Mesenchymal stem cell (in vitro differentiated cells and primary cell): ENCODE measurements around the gene SIX5.
"Not testable (repeated sequence)": the region's sequence is repeated elsewhere in the genome, so short reads cannot be mapped to it uniquely, and the experiment has no call there.

Source experiments
- DNase-seq: peaks from one replicate; pipeline ENCODE4 v3.0.0-alpha.2; 2013
- H2AFZ ChIP-seq: one replicate; pipeline ENCODE4 v1.6.1; 2013; ENCODE audit warnings: low read depth, mild to moderate bottlenecking, control low read depth, inconsistent platforms, low read length, moderate library complexity
- H2AK5ac ChIP-seq: 2 replicates; pipeline ENCODE4 v1.6.1; 2013; ENCODE audit warnings: low read length, moderate library complexity, mild to moderate bottlenecking, inconsistent platforms; ENCODE audit not compliant: severe bottlenecking
- H2BK120ac ChIP-seq: one replicate; pipeline ENCODE4 v1.6.1; 2013; ENCODE audit warnings: low read depth, mild to moderate bottlenecking, inconsistent platforms, low read length, moderate library complexity
- H2BK12ac ChIP-seq, 2 experiments: one replicate each; pipeline ENCODE4 v1.6.1; 2013; ENCODE audit warnings: inconsistent platforms in 2 of 2, low read length in 2 of 2, mild to moderate bottlenecking in 2 of 2, moderate library complexity in 2 of 2, control low read depth in 1 of 2
- H2BK15ac ChIP-seq: one replicate; pipeline ENCODE4 v1.6.1; 2013; ENCODE audit warnings: mild to moderate bottlenecking, low read depth, inconsistent platforms; ENCODE audit not compliant: poor library complexity, severe bottlenecking
- H2BK5ac ChIP-seq: 2 replicates; pipeline ENCODE4 v1.6.1; 2013; ENCODE audit warnings: low read depth, mild to moderate bottlenecking, low read length, control low read depth, inconsistent platforms; ENCODE audit not compliant: poor library complexity, severe bottlenecking
- H3K14ac ChIP-seq, 2 experiments: one replicate each; pipeline ENCODE4 v1.6.1; 2013; ENCODE audit warnings: inconsistent platforms in 2 of 2, low read length in 2 of 2, control low read depth in 1 of 2, mild to moderate bottlenecking in 1 of 2, moderate library complexity in 1 of 2
- H3K18ac ChIP-seq, 2 experiments: one replicate each; pipeline ENCODE4 v1.6.1; 2013; ENCODE audit warnings: inconsistent platforms in 2 of 2, low read length in 2 of 2, control low read depth in 1 of 2, low read depth in 1 of 2, mild to moderate bottlenecking in 1 of 2
- H3K23ac ChIP-seq, 2 experiments: one replicate each; pipeline ENCODE4 v1.6.1; 2013; ENCODE audit warnings: inconsistent platforms in 2 of 2, low read length in 2 of 2, mild to moderate bottlenecking in 2 of 2, moderate library complexity in 2 of 2, control low read depth in 1 of 2
- H3K27ac ChIP-seq: 2 replicates; pipeline ENCODE4 v1.5.1; 2013; ENCODE audit warnings: mild to moderate bottlenecking, moderate library complexity, low read length, control low read depth, inconsistent platforms; ENCODE audit not compliant: poor library complexity, severe bottlenecking
- H3K27me3 ChIP-seq, 2 experiments: 2 replicates each; pipeline versions ENCODE4 v1.6.1 to v1.7.0; 2013; ENCODE audit warnings: low read length in 2 of 2, mild to moderate bottlenecking in 2 of 2, moderate library complexity in 2 of 2, control low read depth in 1 of 2, inconsistent platforms in 1 of 2; ENCODE audit not compliant: control insufficient read depth in 1 of 2, insufficient read depth in 1 of 2
- H3K36me3 ChIP-seq, 2 experiments: 2 replicates each; pipeline versions ENCODE4 v1.6.1 to v1.7.0; 2013; ENCODE audit warnings: low read length in 2 of 2, control low read depth in 1 of 2, inconsistent platforms in 1 of 2, low read depth in 1 of 2, mild to moderate bottlenecking in 1 of 2; ENCODE audit not compliant: insufficient read depth in 2 of 2, control insufficient read depth in 1 of 2
- H3K4ac ChIP-seq, 2 experiments: one replicate each; pipeline ENCODE4 v1.6.1; 2013; ENCODE audit warnings: inconsistent platforms in 2 of 2, low read length in 2 of 2, mild to moderate bottlenecking in 2 of 2, moderate library complexity in 2 of 2, control low read depth in 1 of 2, low read depth in 1 of 2
- H3K4me1 ChIP-seq: 2 replicates; pipeline ENCODE4 v1.6.1; 2013; ENCODE audit warnings: low read depth, low read length, control low read depth; ENCODE audit not compliant: control insufficient read depth, insufficient read depth
- H3K4me2 ChIP-seq: 2 replicates; pipeline ENCODE4 v1.6.1; 2013; ENCODE audit warnings: low read length, mild to moderate bottlenecking, inconsistent platforms; ENCODE audit not compliant: poor library complexity, severe bottlenecking
- H3K4me3 ChIP-seq, 2 experiments: 2 replicates each; pipeline versions ENCODE4 v1.5.1 to v1.7.0; 2013; ENCODE audit warnings: low read length in 2 of 2, mild to moderate bottlenecking in 2 of 2, control low read depth in 1 of 2, low read depth in 1 of 2; ENCODE audit not compliant: insufficient read depth in 1 of 2
- H3K79me1 ChIP-seq: replicated peaks from 2 replicates; pipeline ENCODE4 v1.6.1; 2013; ENCODE audit warnings: mild to moderate bottlenecking, control low read depth, low read length, inconsistent platforms; ENCODE audit not compliant: poor library complexity, severe bottlenecking
- H3K9ac ChIP-seq: 2 replicates; pipeline ENCODE4 v1.7.0; 2013; ENCODE audit warnings: mild to moderate bottlenecking, low read length, moderate library complexity
- H3K9me3 ChIP-seq: 2 replicates; pipeline ENCODE4 v1.7.0; 2013; ENCODE audit warnings: mild to moderate bottlenecking, low read length; ENCODE audit not compliant: control insufficient read depth
- H4K8ac ChIP-seq: one replicate; pipeline ENCODE4 v1.6.1; 2013; ENCODE audit warnings: inconsistent platforms, mild to moderate bottlenecking, low read length, moderate library complexity
- H4K91ac ChIP-seq: one replicate; pipeline ENCODE4 v1.6.1; 2013; ENCODE audit warnings: mild to moderate bottlenecking, low read length, inconsistent platforms
- whole genome bisulfite sequencing: methylation state at CpG from one replicate; pipeline ENCODE4 v1.1.7; 2013; ENCODE audit warnings: mixed read lengths; 5-methylcytosine and 5-hydroxymethylcytosine counted together

Gene SIX5

DNA sequence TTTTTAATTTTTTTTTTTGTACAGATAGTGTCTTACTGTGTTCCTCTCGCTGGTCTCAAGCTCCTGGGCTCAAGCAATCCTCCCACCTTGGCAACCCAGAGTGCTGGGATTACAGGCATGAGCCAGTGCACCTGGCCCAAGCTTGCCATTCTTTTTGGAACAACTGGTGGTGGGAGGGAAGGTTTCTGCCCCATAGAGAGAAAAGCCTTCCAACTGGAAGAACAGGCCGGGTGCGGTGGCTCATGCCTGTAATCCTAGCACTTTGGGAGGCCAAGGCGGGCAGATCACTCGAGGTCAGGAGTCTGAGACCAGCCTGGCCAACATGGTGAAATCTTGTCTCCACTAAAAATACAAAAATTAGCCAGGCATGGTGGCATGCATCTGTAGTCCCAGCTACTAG lies 30.5 kb upstream of the SIX5 start:
- not testable (repeated sequence) for H3K18ac ChIP-seq, H3K79me1 ChIP-seq, H3K4me3 ChIP-seq, H3K9ac ChIP-seq, DNase-seq, H3K9me3 ChIP-seq, H2BK5ac ChIP-seq, H4K91ac ChIP-seq, H3K14ac ChIP-seq, H3K27ac ChIP-seq, H2AK5ac ChIP-seq, H2BK15ac ChIP-seq, H3K36me3 ChIP-seq, H4K8ac ChIP-seq, H3K23ac ChIP-seq, H3K4me2 ChIP-seq, H2AFZ ChIP-seq, H3K27me3 ChIP-seq, H2BK120ac ChIP-seq, H3K4ac ChIP-seq
- H3K4me1 ChIP-seq, result peaks cover 20% of the 10 kb centered on the region
- WGBS, result 96% methylated on average over 4 of the region's 5 CpGs
- peak overlapping the region in 1 of 2 experiments; percentile 38 for H2BK12ac ChIP-seq

DNA sequence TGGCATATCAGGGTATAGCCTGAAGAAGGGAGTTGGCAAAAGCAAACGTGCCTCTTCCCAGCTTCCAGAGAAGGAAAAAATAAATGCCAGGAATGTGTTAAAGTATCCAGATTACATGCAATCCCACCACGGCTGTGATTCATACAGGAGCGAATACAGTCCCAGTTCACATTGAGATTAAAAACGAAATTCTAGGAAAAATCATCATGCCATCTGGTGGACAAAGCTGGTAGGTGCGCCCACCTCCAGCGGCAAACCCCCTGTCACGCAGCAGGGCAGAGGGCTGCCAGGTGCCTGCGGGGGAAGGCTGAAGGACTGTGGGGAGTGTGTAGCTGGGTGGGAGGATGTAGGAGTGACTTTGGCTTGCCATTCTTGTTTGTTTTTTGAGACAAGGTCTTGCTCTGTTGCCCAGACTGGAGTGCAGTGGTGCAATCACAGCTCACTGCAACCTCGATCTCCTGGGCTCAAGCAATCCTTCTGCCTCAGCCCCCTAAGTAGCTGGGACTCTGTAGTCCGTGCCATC lies 30.0 kb upstream of the SIX5 start:
- H2BK120ac ChIP-seq, result no peak overlapping the region
- H4K91ac ChIP-seq, result no peak overlapping the region
- peaks cover 20% of the 10 kb centered on the region for H3K4me1 ChIP-seq
- H3K36me3 ChIP-seq, result no peaks in the 10 kb centered on the region
- H2AK5ac ChIP-seq, result no peak overlapping the region
- peak; percentile 83 for DNase-seq
- WGBS, result 19% methylated on average over 9 of the region's 10 CpGs
- H3K79me1 ChIP-seq, result no peaks in the 10 kb centered on the region
- no peaks in the 10 kb centered on the region for H3K27me3 ChIP-seq
- H3K18ac ChIP-seq, result no peak overlapping the region
- no peak overlapping the region for H3K9ac ChIP-seq
- H3K27ac ChIP-seq, result no peak overlapping the region
- H3K4me3 ChIP-seq, result no peak overlapping the region
- no peak overlapping the region for H2BK5ac ChIP-seq
- no peak overlapping the region for H2BK15ac ChIP-seq
- H2BK12ac ChIP-seq, result no peak overlapping the region
- H2AFZ ChIP-seq, result no peak overlapping the region
- no peaks in the 10 kb centered on the region for H3K9me3 ChIP-seq
- H4K8ac ChIP-seq, result no peak overlapping the region
- no peak overlapping the region for H3K14ac ChIP-seq
- no peak overlapping the region for H3K4ac ChIP-seq
- no peak overlapping the region for H3K4me2 ChIP-seq
- no peak overlapping the region for H3K23ac ChIP-seq

DNA sequence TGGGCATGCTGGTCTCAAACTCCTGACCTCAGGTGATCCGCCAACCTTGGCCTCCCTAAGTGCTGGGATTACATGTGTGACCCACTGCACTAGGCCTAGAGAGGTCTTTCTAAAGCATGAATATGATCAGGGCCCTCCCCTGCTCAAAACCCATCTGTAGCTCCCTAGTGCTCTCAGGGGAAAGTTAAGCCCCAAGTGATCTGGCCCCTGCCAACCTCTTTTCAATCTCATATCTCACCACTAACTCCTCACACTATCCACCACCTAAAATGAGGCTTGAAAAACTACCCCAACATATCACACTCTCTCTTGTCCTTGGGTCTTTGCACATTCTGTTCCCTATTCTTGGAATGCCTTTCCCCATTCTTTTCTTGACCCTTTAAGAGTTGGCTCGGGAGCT lies 25.6 kb upstream of the SIX5 start:
- Histone ChIP-seq H2AK5ac (no peak overlapping the region), H3K27me3 (no peaks in the 10 kb centered on the region), H2BK15ac (no peak overlapping the region), H2BK120ac (no peak overlapping the region), H3K4me1 (peaks cover 19% of the 10 kb centered on the region), H3K9ac (no peak overlapping the region), H3K18ac (no peak overlapping the region), H3K4ac (no peak overlapping the region), H3K23ac (no peak overlapping the region), H3K4me3 (no peak overlapping the region), H3K9me3 (no peaks in the 10 kb centered on the region), H2AFZ (no peak overlapping the region), H3K79me1 (peaks cover 7% of the 10 kb centered on the region), H2BK12ac (no peak overlapping the region), H3K14ac (no peak overlapping the region), H2BK5ac (no peak overlapping the region), H3K27ac (no peak overlapping the region), H4K8ac (no peak overlapping the region), H3K36me3 (peaks cover 6 to 10% of the 10 kb centered on the region in 2 experiments), H3K4me2 (no peak overlapping the region), H4K91ac (no peak overlapping the region)
- 89% methylated on average over 2 of the region's 2 CpGs for WGBS
- DNase-seq, result no peak

DNA sequence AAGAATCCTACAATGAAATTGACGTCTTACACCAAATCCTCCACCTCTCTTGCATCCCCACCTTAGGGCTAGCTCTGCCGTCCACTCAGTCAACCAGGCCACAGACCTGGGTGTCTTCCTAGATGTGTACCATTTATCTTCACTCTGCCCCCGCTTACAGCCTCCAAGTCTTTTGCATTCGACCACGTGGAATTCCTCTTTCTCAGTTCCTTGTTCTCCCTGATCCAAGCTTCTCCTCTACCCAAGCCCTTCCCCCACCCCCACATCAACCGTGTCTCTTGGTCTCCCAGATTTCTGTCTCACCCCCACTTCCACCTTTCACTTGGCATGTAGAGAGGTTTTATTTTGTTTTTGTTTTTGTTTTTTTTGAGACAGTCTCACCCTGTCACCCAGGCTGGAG lies 24.8 kb upstream of the SIX5 start:
- peaks cover 14% of the 10 kb centered on the region for H3K4me1 ChIP-seq
- H4K8ac ChIP-seq, result no peak overlapping the region
- no peak overlapping the region for H3K18ac ChIP-seq
- no peak overlapping the region for H2BK120ac ChIP-seq
- DNase-seq, result no peak
- peak overlapping the region in 1 of 2 experiments; percentile 15 for H2BK12ac ChIP-seq
- no peaks in the 10 kb centered on the region for H3K9me3 ChIP-seq
- no peaks in the 10 kb centered on the region for H3K27me3 ChIP-seq
- no peak overlapping the region for H4K91ac ChIP-seq
- no peak overlapping the region for H2AK5ac ChIP-seq
- peaks cover 13 to 17% of the 10 kb centered on the region in 2 experiments for H3K36me3 ChIP-seq
- H3K79me1 ChIP-seq, result peaks cover 7% of the 10 kb centered on the region
- no peak overlapping the region for H3K4ac ChIP-seq
- H3K14ac ChIP-seq, result no peak overlapping the region
- no peak overlapping the region for H3K4me3 ChIP-seq
- no peak overlapping the region for H2BK15ac ChIP-seq
- H2BK5ac ChIP-seq, result no peak overlapping the region
- H3K27ac ChIP-seq, result no peak overlapping the region
- H3K4me2 ChIP-seq, result no peak overlapping the region
- H3K23ac ChIP-seq, result no peak overlapping the region
- no peak overlapping the region for H2AFZ ChIP-seq
- H3K9ac ChIP-seq, result no peak overlapping the region
- 71% methylated on average over 6 of the region's 6 CpGs for WGBS
